GM12801 (cell line): ENCODE measurements around the gene THY1.

Experiments
- CTCF ChIP-seq: IDR thresholded peaks from one replicate; pipeline ENCODE4 v1.5.1; 2011; ENCODE audit warnings: control low read depth; ENCODE audit not compliant: insufficient read length; ENCODE audit errors: extremely low read depth

THY1 gene

GRCh38 chr11:119372260-119373058 lies 50.5 kb downstream of the THY1 start:
- no peak for TF ChIP-seq CTCF

- no peak for TF ChIP-seq CTCF
Measured at GRCh38 chr11:119371778-119372182, 51.2 kb downstream of the THY1 start.

- TF ChIP-seq CTCF: no peak
Measured at GRCh38 chr11:119371067-119371601, 51.8 kb downstream of the THY1 start.

GRCh38 chr11:119370486-119371046 lies 52.4 kb downstream of the THY1 start:
- no peak for TF ChIP-seq CTCF

GRCh38 chr11:119369132-119369925 lies 53.6 kb downstream of the THY1 start:
- no peak for TF ChIP-seq CTCF

- TF ChIP-seq CTCF: no peak
Measured at GRCh38 chr11:119368121-119369034, 54.6 kb downstream of the THY1 start.
